ENCODE measurements around the gene ANTKMT. TPM values are rescaled to one million over a fixed set of nuclear protein-coding genes. Genes with fewer than 3 reads are reported as not detected.

Gene ANTKMT
- total RNA-seq, 1 experiment from 2014 or later = 93.6 TPM

GRCh38 chr16:709566-710499 lies 11.1 kb upstream of the ANTKMT start:
- H3K9me3 ChIP-seq (ENCODE audit: control insufficient read depth, insufficient read depth, low read depth, low read length) = no peaks in the 10 kb centered on the region
- ChIA-PET POLR2A (interaction anchor here (0.7 kb wide), 1 partner anchor 255 kb away, joined by 4 read pairs; no protein-coding TSS in a partner anchor), CTCF (interaction anchor here (0.5 to 1.9 kb wide), 3 partner anchors 10 to 1231 kb away, joined by 3 to 4 read pairs (median 4); no protein-coding TSS in a partner anchor)
- no peak overlapping the region for H3K4me3 ChIP-seq (ENCODE audit: low read depth in 2 of 2, low read length in 2 of 2)
- intact Hi-C loops (cut with micrococcal nuclease; ENCODE audit: unreplicated experiment) (no loop called here), in situ Hi-C loops (cut with HindIII; ENCODE audit: low pct_unique_long_range_greater_than_20kb, low sequenced_read_pairs) (no loop called here)
- ATAC-seq = no peak
- TF ChIP-seq SIN3A (IDR thresholded peaks at IDR 0.05; ENCODE audit: borderline replicate concordance, insufficient read depth, low read depth, low read length) (no peak), CTCF (IDR thresholded peaks at IDR 0.05) (peak; percentile 21; the same call in 1 of the 2 replicates), POLR2AphosphoS5 (IDR thresholded peaks at IDR 0.05; ENCODE audit: low read depth, low read length) (no peak)
- no peak for DNase-seq (ENCODE audit: low read depth, low spot score)
- H3K27ac ChIP-seq (ENCODE audit: low read length) = no peak overlapping the region
- H3K36me3 ChIP-seq (ENCODE audit: control insufficient read depth, insufficient read depth, low read length) = peaks cover 2% of the 10 kb centered on the region; the same call in 1 of the 2 replicates
- H3K4me1 ChIP-seq (ENCODE audit: control insufficient read depth, insufficient read depth, low read length) = peaks cover 38% of the 10 kb centered on the region
- no peaks in the 10 kb centered on the region for H3K27me3 ChIP-seq (ENCODE audit: control insufficient read depth, insufficient read depth, low read length)
- BruUV-seq (replicated peaks) = no TSS peak

GRCh38 chr16:710500-711075 lies 10.4 kb upstream of the ANTKMT start:
- in situ Hi-C loops (cut with HindIII; ENCODE audit: low pct_unique_long_range_greater_than_20kb, low sequenced_read_pairs) = no loop called here
- no TSS peak for BruUV-seq (replicated peaks)

More at GRCh38 chr16:710500-711075, 10.4 kb upstream of the ANTKMT start:
- Histone ChIP-seq H3K36me3 (ENCODE audit: control insufficient read depth, insufficient read depth, low read length) (no peaks in the 10 kb centered on the region; the same call in 1 of the 2 replicates), H3K4me1 (ENCODE audit: control insufficient read depth, insufficient read depth, low read length) (peaks cover 38% of the 10 kb centered on the region), H3K9me3 (ENCODE audit: control insufficient read depth, insufficient read depth, low read depth, low read length) (no peaks in the 10 kb centered on the region), H3K27ac (ENCODE audit: low read length) (no peak overlapping the region), H3K27me3 (ENCODE audit: control insufficient read depth, insufficient read depth, low read length) (no peaks in the 10 kb centered on the region), H3K4me3 (ENCODE audit: low read depth in 2 of 2, low read length in 2 of 2) (no peak overlapping the region)
- no peak for DNase-seq (ENCODE audit: low read depth, low spot score)
- intact Hi-C loops (cut with micrococcal nuclease; ENCODE audit: unreplicated experiment) = no loop called here
- TF ChIP-seq CTCF (IDR thresholded peaks at IDR 0.05) (0 out of 2 replicates have a peak, but pooled peaks have one; percentile 6), SIN3A (IDR thresholded peaks at IDR 0.05; ENCODE audit: borderline replicate concordance, insufficient read depth, low read depth, low read length) (no peak)
- POLR2A ChIA-PET = no interaction called here
- ATAC-seq = no peak
- CTCF ChIA-PET = interaction anchor here (0.5 to 1.9 kb wide), 3 partner anchors 10 to 1231 kb away, joined by 3 to 4 read pairs (median 4); no protein-coding TSS in a partner anchor

Data from Panc1 (cell line).